Measurements from ENCODE around the gene NFAT5.
A peak's percentile ranks its signal among the peaks of the same experiment; 100 is the strongest.

GRCh38 chr16:69526831-69527655 lies 38.7 kb upstream of the NFAT5 start:
- TF ChIP-seq RAD21 (IDR thresholded peaks at IDR 0.05; ENCODE audit: low read depth): no peak
- no peak for TF ChIP-seq CREB1 (IDR thresholded peaks at IDR 0.05; ENCODE audit: low read depth)
- TF ChIP-seq TEAD4 (IDR thresholded peaks at IDR 0.05): peak; percentile 63
- TF ChIP-seq, protein P1, sequence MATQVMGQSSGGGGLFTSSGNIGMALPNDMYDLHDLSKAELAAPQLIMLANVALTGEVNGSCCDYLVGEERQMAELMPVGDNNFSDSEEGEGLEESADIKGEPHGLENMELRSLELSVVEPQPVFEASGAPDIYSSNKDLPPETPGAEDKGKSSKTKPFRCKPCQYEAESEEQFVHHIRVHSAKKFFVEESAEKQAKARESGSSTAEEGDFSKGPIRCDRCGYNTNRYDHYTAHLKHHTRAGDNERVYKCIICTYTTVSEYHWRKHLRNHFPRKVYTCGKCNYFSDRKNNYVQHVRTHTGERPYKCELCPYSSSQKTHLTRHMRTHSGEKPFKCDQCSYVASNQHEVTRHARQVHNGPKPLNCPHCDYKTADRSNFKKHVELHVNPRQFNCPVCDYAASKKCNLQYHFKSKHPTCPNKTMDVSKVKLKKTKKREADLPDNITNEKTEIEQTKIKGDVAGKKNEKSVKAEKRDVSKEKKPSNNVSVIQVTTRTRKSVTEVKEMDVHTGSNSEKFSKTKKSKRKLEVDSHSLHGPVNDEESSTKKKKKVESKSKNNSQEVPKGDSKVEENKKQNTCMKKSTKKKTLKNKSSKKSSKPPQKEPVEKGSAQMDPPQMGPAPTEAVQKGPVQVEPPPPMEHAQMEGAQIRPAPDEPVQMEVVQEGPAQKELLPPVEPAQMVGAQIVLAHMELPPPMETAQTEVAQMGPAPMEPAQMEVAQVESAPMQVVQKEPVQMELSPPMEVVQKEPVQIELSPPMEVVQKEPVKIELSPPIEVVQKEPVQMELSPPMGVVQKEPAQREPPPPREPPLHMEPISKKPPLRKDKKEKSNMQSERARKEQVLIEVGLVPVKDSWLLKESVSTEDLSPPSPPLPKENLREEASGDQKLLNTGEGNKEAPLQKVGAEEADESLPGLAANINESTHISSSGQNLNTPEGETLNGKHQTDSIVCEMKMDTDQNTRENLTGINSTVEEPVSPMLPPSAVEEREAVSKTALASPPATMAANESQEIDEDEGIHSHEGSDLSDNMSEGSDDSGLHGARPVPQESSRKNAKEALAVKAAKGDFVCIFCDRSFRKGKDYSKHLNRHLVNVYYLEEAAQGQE (IDR thresholded peaks at IDR 0.05; ENCODE audit: low read depth): no peak
- TF ChIP-seq TAF1 (IDR thresholded peaks at IDR 0.05; ENCODE audit: low read depth): no peak
- TF ChIP-seq EP300 (IDR thresholded peaks at IDR 0.05; ENCODE audit: borderline replicate concordance): peak; percentile 85
- no peak for TF ChIP-seq YY1 (IDR thresholded peaks at IDR 0.05; ENCODE audit: low read depth)
- peak; percentile 85 for TF ChIP-seq TCF12 (IDR thresholded peaks at IDR 0.05; ENCODE audit: low read depth)
- TF ChIP-seq, protein P2, sequence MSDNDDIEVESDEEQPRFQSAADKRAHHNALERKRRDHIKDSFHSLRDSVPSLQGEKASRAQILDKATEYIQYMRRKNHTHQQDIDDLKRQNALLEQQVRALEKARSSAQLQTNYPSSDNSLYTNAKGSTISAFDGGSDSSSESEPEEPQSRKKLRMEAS (IDR thresholded peaks at IDR 0.05): peak; percentile 74

Measured in Ishikawa (cell line).